Stimulated activated CD4-positive, alpha-beta T cell treated with anti-CD3 and anti-CD28 coated beads, Interleukin-12 subunit alpha, Interleukin-12 subunit beta, amount 100 ng/mL, for 4 hours (primary cell): Measurements from ENCODE around the gene FOXF1.

ENCODE experiments used
- DNase-seq: peaks from one replicate; pipeline ENCODE4 v3.0.0-alpha.2; 2020

The FOXF1 gene

GRCh38 chr16:86510465-86511261 lies at the start of gene FOXF1:
FOXF1 (plus strand) TSS chr16:86510527; CDS start chr16:86510570, 43 bp downstream.
- DNase-seq, result no peak

- DNase-seq, result no peak
These were observed 49.3 kb upstream of the FOXF1 start for GRCh38 chr16:86461037-86461436.

DNA sequence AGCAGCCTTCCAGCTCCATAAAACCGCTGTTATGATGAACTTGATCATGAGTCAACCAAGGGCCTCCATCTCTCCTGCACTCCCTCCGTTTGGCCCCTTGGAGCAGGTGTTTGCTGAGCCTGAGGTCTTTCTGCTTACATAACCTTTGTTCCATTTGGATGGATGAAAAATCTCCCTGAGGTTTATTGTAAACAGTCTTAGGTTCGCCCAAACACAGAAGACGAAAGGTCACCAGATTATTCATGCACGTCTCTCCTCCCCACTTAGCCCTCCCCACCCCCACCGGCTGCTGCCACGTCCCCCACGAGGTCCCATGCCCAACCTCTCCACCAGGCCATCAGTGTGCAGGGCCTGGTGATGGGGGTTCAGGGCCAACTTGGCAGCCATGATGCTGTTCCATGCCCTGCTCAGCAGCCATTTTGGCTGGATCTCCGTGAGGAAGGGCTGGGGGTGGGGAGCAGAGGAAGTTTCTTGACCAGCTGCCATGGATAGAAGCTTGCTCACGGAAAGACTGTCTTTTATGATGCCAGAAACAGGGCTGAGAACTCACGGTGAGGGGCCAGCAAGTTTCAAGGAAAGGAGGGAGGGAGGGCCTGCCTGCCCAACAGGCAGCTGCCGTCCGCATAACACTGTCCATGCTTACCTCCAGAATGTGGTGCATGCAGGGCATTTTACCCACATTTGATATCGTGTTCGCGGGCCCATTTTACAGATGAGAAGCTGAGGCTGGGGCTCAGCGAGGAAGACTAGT lies 47.8 kb upstream of the FOXF1 start:
- DNase-seq, result no peak

GRCh38 chr16:86464044-86464443 lies 46.3 kb upstream of the FOXF1 start:
- no peak for DNase-seq

DNA sequence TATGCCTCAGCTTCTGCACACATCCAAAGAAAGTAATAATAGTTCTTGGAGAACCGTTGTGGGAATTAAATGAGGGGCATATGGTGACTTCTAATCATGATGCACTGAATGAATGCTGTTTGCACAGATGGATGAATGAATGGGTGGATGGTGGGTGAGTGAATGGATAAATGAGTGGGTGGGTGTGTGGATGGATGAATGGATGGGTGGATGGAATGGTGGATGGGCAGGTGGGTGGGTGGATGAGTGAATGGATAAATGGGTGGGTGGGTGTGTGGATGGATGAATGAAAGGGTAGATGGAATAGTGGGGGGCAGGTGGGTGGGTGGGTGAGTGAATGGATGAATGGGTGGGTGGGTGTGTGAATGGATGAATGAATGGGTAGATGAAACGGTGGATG lies 44.9 kb upstream of the FOXF1 start:
- DNase-seq, result no peak

DNA sequence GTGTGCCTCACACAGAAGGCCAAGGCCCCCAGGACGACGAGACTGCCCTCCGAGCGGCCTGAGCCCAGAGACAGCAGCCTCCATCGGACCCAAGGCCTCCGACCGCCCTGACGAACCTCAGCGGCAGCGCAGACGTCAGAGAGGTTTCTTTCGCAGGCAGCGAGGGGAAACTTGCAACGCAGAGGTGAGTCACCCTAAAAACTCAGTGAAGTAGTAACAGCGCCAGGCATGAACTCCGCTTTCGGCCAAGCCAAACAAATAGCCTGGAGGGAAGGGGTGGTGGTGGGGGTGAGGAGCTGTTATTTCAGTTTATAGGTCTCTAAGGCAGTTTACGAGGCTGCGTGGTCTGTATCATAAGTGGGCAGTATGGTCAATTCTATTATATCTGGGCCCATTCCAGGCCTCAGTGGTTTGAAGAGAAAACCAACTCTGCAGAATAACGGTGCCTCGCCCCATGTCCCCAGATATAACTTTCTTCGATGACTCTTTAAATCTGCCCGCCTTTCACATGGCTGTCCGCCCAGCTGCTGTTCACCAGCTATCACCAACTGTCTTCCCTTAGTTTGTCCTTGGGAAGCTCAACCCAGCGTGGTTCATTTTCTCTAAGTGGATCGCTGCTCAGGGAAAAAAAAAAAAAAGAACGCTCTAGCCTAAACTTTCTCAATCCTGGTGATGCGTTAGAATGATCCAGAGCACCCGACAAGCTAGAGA lies 43.5 kb upstream of the FOXF1 start:
- DNase-seq, result no peak

GRCh38 chr16:86467490-86467889 lies 42.8 kb upstream of the FOXF1 start:
- DNase-seq, result no peak

- no peak for DNase-seq
These were observed 39.4 kb upstream of the FOXF1 start for GRCh38 chr16:86470964-86471363.

GRCh38 chr16:86471896-86472295 lies 38.4 kb upstream of the FOXF1 start:
- DNase-seq, result no peak

DNA sequence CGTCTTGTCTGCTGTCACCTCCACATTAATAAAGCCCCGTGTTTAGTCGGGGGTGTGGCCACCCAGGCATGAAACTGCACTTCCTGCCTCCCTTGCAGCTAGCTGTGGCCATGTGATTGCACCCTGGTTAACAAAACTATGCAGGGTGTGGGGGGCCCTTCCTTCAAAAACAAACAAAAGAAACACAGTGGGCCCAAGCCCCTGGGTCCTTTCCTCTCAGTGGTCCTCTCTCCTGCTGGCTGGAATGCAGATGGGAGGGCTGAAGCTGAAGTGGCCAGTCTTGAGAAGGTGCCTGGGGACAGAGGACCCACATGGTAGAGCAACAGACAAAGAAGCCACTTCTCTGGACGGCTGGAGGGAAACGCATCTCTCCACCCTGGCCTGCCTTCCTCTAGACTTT lies 38.0 kb upstream of the FOXF1 start:
- no peak for DNase-seq

GRCh38 chr16:86476956-86477534 lies 33.3 kb upstream of the FOXF1 start:
- no peak for DNase-seq

DNA sequence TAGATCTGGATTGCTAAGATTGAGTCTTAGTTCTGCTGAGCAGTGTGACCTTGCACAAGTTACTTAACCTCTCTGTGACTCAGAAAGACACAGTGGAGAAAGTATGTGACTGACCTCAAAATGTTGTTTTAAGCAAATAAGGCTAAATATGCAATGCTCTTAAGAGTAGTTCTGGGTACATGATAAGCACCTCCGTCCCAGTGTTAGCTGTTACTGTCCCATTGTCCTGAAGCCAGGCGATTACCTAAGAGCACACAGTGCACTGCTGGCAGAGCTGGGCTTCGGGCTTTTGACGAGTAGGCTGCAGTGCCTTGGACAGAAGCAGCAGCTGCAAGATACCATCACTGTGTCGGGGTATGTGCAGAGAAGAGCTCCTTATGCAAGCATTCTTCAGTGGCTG lies 32.7 kb upstream of the FOXF1 start:
- no peak for DNase-seq

DNA sequence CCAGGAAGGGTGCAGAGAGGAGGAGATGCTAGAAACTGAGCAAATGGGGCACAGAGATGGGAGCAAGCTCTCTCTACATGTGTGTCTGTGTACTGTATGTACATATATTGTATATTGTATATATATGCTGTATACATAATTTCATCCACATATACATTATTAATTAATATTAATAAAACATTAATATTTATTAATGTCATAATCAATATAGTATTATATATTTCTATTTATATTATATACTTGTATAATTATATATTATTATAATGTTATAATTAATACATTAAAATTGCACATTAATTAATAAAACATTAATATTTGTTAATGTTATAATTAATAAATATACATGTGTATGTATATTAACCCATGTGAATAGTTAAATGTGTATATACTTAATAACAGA lies 31.5 kb upstream of the FOXF1 start:
- DNase-seq, result no peak

GRCh38 chr16:86479419-86479818 lies 30.9 kb upstream of the FOXF1 start:
- DNase-seq, result no peak

DNA sequence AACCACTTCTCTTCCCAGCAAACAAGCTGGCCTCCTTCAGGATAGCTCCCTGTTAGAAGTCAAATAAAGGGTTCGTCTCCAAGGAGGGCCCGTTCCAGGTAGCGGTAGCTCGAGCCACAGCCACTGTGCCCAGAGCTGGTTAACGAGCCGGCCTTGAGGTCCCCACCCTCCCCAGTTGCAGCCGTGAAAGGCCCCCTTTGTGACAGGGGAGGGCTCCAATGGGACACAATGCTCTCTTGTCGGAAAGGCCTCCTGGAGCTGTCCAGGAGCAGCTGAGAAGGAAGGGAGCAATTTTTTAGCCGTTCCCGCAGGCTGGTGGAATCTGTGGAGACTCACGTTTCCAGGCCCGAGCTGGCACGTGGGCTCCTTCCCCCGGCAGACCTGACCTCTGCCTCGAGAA lies 29.9 kb upstream of the FOXF1 start:
- DNase-seq, result no peak

DNA sequence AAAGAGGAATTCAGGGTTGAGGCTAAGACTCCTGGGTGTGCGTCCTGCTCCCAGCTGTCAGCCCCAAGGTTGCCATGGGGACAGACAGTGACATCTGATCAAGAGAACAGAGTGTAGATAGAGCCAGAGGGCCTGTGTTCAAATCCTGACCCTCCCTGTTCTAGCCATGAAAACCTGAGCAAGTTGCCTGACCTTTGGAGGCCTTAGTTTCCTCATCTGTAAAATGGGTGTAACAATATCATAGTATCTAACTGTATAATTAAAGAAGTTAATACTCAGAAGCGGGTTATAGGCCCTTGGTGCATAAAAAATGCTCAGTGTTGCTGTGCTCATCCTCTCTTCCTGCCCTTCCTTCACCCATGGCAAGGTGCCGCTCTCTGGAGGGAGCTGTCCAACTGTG lies 28.7 kb upstream of the FOXF1 start:
- DNase-seq, result no peak

GRCh38 chr16:86484240-86484639 lies 26.1 kb upstream of the FOXF1 start:
- DNase-seq, result no peak

GRCh38 chr16:86485746-86486145 lies 24.6 kb upstream of the FOXF1 start:
- DNase-seq, result no peak

DNA sequence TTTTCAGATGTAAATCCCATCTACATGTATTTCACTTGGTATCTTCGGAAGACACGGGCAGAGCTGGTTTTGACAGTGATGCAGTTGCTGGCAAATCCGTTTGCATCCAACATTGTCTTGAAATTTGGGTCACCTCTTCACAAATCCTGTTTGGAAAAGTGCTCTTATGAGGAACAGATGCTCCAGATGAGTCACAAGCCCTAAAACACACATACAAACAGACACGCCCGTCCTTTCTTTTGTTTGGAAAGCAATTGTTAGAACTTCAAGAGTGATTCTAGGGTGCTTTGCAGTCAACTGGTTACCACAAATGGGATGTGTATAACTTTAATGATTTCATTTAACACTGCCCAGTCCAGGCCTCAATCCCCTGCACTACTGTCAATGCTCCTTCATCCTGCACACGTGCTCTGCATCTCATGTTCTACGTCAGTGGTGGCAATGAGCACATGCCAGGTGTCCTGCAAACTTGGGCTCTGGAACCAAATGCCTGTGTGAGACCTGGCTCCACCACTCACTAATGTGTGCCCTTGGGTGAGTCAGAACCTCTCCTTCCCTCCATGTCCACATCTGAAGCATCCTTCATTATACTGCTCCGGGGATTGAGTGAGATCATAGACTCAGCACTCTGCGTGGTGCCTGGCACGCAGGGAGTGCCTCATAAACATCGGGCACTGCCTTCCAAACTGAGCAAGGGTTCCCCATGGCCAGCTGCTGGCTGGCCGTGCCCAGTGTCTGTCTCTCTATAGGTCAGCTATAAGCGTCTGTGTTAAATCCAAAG lies 19.3 kb upstream of the FOXF1 start:
- no peak for DNase-seq

DNA sequence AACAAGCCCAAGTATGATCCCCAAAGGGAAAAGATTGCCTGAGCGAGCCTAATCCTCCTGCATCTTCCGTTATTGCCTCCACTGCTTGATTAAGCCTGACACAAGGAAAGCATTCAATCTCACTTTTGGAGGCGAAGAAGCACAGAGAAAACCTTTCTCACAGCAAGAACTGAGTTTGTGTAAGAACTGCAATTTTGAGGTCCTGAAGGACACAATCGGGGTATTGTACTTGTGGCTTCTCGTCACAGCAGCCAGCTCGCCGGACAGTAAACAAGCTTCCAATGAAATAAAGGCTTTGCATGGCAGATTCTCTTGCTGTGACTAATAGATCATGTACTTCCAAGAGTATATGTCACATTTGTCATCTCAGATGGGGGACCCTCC lies 18.7 kb upstream of the FOXF1 start:
- DNase-seq, result no peak

DNA sequence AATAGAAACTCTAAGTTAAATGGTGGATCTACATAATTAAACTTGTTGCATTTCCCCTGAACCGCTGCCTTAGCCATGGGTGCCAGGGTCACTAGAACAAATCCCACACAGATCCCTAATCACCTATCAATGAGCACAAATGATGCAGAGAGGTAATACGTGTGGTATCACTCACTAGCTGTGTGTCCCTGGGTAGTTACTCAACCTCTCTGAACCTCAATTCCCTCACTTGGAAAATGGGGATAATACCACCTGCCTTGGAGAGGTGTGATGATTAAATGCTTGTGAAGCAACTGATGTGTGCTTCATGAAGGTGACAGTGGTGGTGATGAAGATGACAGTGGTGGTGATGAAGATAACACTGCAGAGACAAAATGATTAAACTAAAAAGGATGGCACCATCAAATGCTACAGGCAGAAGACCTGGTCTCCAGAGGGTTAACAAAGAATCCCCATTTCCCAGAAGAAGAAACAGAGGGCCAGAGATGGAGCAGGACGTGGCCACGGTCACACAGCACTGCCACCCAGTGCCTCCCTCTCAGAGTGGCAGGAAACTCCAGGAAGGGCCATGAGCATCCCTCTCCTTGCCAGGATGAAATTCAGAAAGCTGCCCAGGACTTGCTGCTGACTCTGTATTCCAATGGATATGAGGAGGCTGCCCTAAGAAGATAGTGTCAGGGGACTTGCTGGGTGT lies 17.9 kb upstream of the FOXF1 start:
- DNase-seq, result no peak
